Stimulated activated naive CD8-positive, alpha-beta T cell treated with anti-CD3 and anti-CD28 coated beads, Interleukin-15, Interleukin-2, amounts not matched to agents 100 U/mL and 50 U/mL, for 24 hours (primary cell): ENCODE results near the gene CNTN5.
"Not testable (repeated sequence)": the region's sequence is repeated elsewhere in the genome, so short reads cannot be mapped to it uniquely, and the experiment has no call there.

Experiments used
- ATAC-seq: fragments of 150-1000 bp; cut with Tn5 transposase; one replicate; pipeline ENCODE4 v1.10.0; 2021
- DNase-seq: peaks from one replicate; pipeline ENCODE4 v3.0.0; 2021

The CNTN5 gene

GRCh38 chr11:99277281-99277680 lies 256.5 kb downstream of the CNTN5 start:
- DNase-seq, result no peak
- no peak for ATAC-seq

GRCh38 chr11:99279266-99279665 lies 258.5 kb downstream of the CNTN5 start:
- ATAC-seq, result no peak

GRCh38 chr11:99281331-99281730 lies 260.6 kb downstream of the CNTN5 start:
- DNase-seq, result no peak
- no peak for ATAC-seq

More at GRCh38 chr11:99279266-99279665, 258.5 kb downstream of the CNTN5 start:
- DNase-seq, result no peak

GRCh38 chr11:99297925-99298324 lies 277.2 kb downstream of the CNTN5 start:
- not testable (repeated sequence) for ATAC-seq

GRCh38 chr11:99307510-99308088 lies 286.9 kb downstream of the CNTN5 start:
- ATAC-seq (no peak), DNase-seq (no peak)

More at GRCh38 chr11:99297925-99298324, 277.2 kb downstream of the CNTN5 start:
- not testable (repeated sequence) for DNase-seq

- ATAC-seq (no peak), DNase-seq (no peak)
These were observed 291.1 kb downstream of the CNTN5 start for GRCh38 chr11:99311870-99312269.

GRCh38 chr11:99316776-99317520 lies 296.2 kb downstream of the CNTN5 start:
- ATAC-seq, result no peak

GRCh38 chr11:99320769-99321290 lies 300.1 kb downstream of the CNTN5 start:
- no peak for ATAC-seq
- no peak for DNase-seq

More at GRCh38 chr11:99316776-99317520, 296.2 kb downstream of the CNTN5 start:
- DNase-seq, result no peak

- ATAC-seq (no peak), DNase-seq (no peak)
These were observed 305.1 kb downstream of the CNTN5 start for GRCh38 chr11:99325847-99326246.

- ATAC-seq (no peak), DNase-seq (no peak)
These were observed 306.3 kb downstream of the CNTN5 start for GRCh38 chr11:99327066-99327465.

- DNase-seq, result no peak
- no peak for ATAC-seq
These were observed 306.8 kb downstream of the CNTN5 start for GRCh38 chr11:99327527-99327926.

GRCh38 chr11:99333621-99334020 lies 312.9 kb downstream of the CNTN5 start:
- DNase-seq (no peak), ATAC-seq (no peak)

GRCh38 chr11:99343117-99343516 lies 322.4 kb downstream of the CNTN5 start:
- no peak for ATAC-seq
- no peak for DNase-seq

- no peak for DNase-seq
- no peak for ATAC-seq
These were observed 328.5 kb downstream of the CNTN5 start for GRCh38 chr11:99349151-99349673.

GRCh38 chr11:99351624-99352023 lies 330.9 kb downstream of the CNTN5 start:
- no peak for ATAC-seq
- DNase-seq, result no peak

GRCh38 chr11:99352642-99353041 lies 331.9 kb downstream of the CNTN5 start:
- DNase-seq (no peak), ATAC-seq (no peak)

- DNase-seq (no peak), ATAC-seq (no peak)
These were observed 345.8 kb downstream of the CNTN5 start for GRCh38 chr11:99366546-99366945.

- ATAC-seq (no peak), DNase-seq (no peak)
These were observed 347.8 kb downstream of the CNTN5 start for GRCh38 chr11:99368583-99368982.

- no peak for ATAC-seq
- DNase-seq, result no peak
These were observed 349.9 kb downstream of the CNTN5 start for GRCh38 chr11:99370549-99371216.

- ATAC-seq, result no peak
These were observed 350.5 kb downstream of the CNTN5 start for GRCh38 chr11:99371257-99371656.

GRCh38 chr11:99376463-99376862 lies 355.7 kb downstream of the CNTN5 start:
- ATAC-seq, result no peak
- no peak for DNase-seq

More at GRCh38 chr11:99371257-99371656, 350.5 kb downstream of the CNTN5 start:
- no peak for DNase-seq

- DNase-seq (no peak), ATAC-seq (no peak)
These were observed 363.0 kb downstream of the CNTN5 start for GRCh38 chr11:99383648-99384245.
